ENCODE measurements around the gene ZBTB21.
A peak's percentile ranks its signal among the peaks of the same experiment; 100 is the strongest.

ZBTB21 gene

DNA sequence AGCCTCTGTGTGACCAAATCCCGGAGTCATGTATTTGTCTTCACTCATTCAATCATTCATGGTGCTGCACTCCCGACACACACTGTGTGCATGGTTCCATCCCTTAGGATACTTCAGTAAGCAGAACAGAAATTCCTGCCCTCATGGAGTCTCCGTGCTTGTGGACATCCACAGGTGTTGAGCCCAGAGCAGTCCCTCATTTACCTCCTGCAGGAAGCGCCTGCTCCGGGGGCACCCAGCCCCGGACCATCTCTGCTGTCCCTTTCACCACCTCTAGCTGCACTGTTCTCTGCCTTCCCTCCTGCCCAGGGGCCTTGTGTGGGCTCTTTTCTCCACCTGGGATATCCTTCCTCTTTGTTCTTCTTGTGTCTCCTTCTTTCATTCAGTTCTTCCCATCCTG is 9.5 kb upstream of the ZBTB21 start:
- peaks cover 4% of the 10 kb centered on the region for H3K9me3 Mint-ChIP-seq
- peaks cover 1% of the 10 kb centered on the region for H3K36me3 Mint-ChIP-seq
- no peaks in the 10 kb centered on the region for H3K4me1 Mint-ChIP-seq
- no peak for DNase-seq
- H3K27me3 Mint-ChIP-seq = peaks cover 27% of the 10 kb centered on the region
- H3K27ac Mint-ChIP-seq = no peak overlapping the region
- CTCF ChIA-PET = no interaction called here
- H3K4me3 Mint-ChIP-seq = no peak overlapping the region

GRCh38 chr21:42019101-42019605 is 9.0 kb upstream of the ZBTB21 start:
- H3K27ac Mint-ChIP-seq = no peak overlapping the region
- H3K9me3 Mint-ChIP-seq = peaks cover 7% of the 10 kb centered on the region
- H3K4me1 Mint-ChIP-seq = no peaks in the 10 kb centered on the region
- H3K4me3 Mint-ChIP-seq = no peak overlapping the region
- CTCF ChIA-PET = no interaction called here
- DNase-seq = no peak
- peaks cover 22% of the 10 kb centered on the region for H3K27me3 Mint-ChIP-seq
- peaks cover 2% of the 10 kb centered on the region for H3K36me3 Mint-ChIP-seq

GRCh38 chr21:42017022-42017421 is 6.9 kb upstream of the ZBTB21 start:
- DNase-seq = no peak
- peaks cover 28% of the 10 kb centered on the region for H3K27me3 Mint-ChIP-seq
- H3K27ac Mint-ChIP-seq = no peak overlapping the region
- H3K4me3 Mint-ChIP-seq = no peak overlapping the region
- CTCF ChIA-PET = no interaction called here
- peaks cover 7% of the 10 kb centered on the region for H3K9me3 Mint-ChIP-seq
- peaks cover 2% of the 10 kb centered on the region for H3K36me3 Mint-ChIP-seq
- peaks cover 7% of the 10 kb centered on the region for H3K4me1 Mint-ChIP-seq

DNA sequence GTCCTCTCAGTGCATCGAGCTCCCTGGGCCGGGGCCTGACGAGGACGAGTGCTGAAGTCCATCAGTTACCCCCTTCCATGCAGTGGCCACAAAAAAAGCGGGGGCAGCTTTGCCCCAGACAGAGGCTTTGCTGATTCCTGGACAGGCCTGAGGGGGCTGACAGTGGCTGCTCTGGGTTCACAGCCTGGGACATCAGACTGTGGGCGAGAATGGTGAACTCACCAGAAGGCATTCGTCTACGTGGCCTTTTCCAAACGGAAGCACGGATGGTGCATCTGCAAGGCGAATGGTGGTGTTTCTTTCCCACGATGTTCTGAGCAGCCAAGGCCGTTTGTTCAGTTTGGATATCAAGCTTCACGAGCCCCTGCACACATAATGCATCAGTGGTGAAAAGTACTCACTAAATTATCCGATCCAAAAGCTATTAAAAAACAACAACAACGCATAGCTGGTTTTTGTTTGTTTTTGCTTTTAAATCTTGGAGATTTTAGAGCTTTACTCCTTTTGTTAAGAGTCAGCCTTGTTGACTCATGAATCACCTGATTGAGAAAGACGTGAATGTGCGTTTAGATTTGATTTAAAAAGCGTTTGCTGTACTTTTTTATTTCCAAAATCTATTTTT is 6.3 kb upstream of the ZBTB21 start:
- CTCF ChIA-PET = no interaction called here
- Mint-ChIP-seq H3K4me1 (peaks cover 7% of the 10 kb centered on the region), H3K27me3 (peaks cover 28% of the 10 kb centered on the region), H3K9me3 (peaks cover 7% of the 10 kb centered on the region), H3K36me3 (peaks cover 2% of the 10 kb centered on the region), H3K27ac (no peak overlapping the region), H3K4me3 (no peak overlapping the region)
- DNase-seq = no peak

GRCh38 chr21:42013931-42014330 is 3.8 kb upstream of the ZBTB21 start:
- H3K27ac Mint-ChIP-seq = no peak overlapping the region
- no peak for DNase-seq
- peaks cover 2% of the 10 kb centered on the region for H3K36me3 Mint-ChIP-seq
- H3K27me3 Mint-ChIP-seq = peaks cover 20% of the 10 kb centered on the region
- peaks cover 11% of the 10 kb centered on the region for H3K4me1 Mint-ChIP-seq
- CTCF ChIA-PET = no interaction called here
- H3K9me3 Mint-ChIP-seq = peaks cover 7% of the 10 kb centered on the region
- H3K4me3 Mint-ChIP-seq = no peak overlapping the region

GRCh38 chr21:42013376-42013775 is 3.2 kb upstream of the ZBTB21 start:
- Mint-ChIP-seq H3K4me1 (peaks cover 16% of the 10 kb centered on the region), H3K36me3 (peaks cover 2% of the 10 kb centered on the region), H3K4me3 (no peak overlapping the region), H3K9me3 (peaks cover 7% of the 10 kb centered on the region), H3K27me3 (peaks cover 20% of the 10 kb centered on the region), H3K27ac (no peak overlapping the region)
- CTCF ChIA-PET = interaction anchor here (0.8 to 0.9 kb wide), 2 partner anchors 95 to 136 kb away, joined by 3 read pairs; no protein-coding TSS in a partner anchor
- DNase-seq = no peak

GRCh38 chr21:42012763-42013329 is 2.7 kb upstream of the ZBTB21 start:
- Mint-ChIP-seq H3K9me3 (peaks cover 7% of the 10 kb centered on the region), H3K27me3 (peaks cover 20% of the 10 kb centered on the region), H3K4me1 (peaks cover 19% of the 10 kb centered on the region), H3K27ac (no peak overlapping the region), H3K36me3 (peaks cover 4% of the 10 kb centered on the region), H3K4me3 (peak overlapping the region; percentile 77)
- CTCF ChIA-PET = interaction anchor here (0.8 to 0.9 kb wide), 2 partner anchors 95 to 135 kb away, joined by 3 read pairs; no protein-coding TSS in a partner anchor
- DNase-seq = no peak

DNA sequence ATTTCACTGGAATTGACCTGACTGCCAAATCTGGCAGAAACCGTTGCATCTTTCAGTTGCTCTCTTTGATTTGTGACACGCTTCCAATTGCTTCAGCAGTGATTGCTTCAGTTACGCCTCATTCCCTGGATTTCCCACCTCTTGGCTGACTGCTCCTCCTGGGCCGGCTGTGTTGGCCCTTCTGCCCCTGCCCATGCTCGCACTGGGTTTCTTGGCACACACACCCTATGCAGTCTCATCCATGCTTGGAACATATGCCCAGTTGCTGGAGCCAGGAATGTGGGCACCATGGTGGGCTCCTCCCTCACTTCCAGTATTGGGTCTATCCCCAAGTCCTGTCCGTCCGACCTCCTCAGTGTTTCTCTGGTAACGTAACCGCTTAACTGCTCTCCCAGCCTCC is 2.2 kb upstream of the ZBTB21 start:
- Mint-ChIP-seq H3K36me3 (peaks cover 9% of the 10 kb centered on the region), H3K27me3 (peaks cover 20% of the 10 kb centered on the region), H3K27ac (no peak overlapping the region), H3K4me1 (peaks cover 24% of the 10 kb centered on the region), H3K4me3 (peak overlapping the region; percentile 77), H3K9me3 (peaks cover 7% of the 10 kb centered on the region)
- CTCF ChIA-PET = interaction anchor here (1.5 kb wide), 1 partner anchor 96 kb away, joined by 6 read pairs; no protein-coding TSS in a partner anchor
- no peak for DNase-seq

- Mint-ChIP-seq H3K9me3 (peaks cover 7% of the 10 kb centered on the region), H3K27me3 (peaks cover 20% of the 10 kb centered on the region), H3K36me3 (peaks cover 19% of the 10 kb centered on the region), H3K4me1 (peaks cover 30% of the 10 kb centered on the region), H3K4me3 (peak overlapping the region; percentile 77), H3K27ac (peak overlapping the region; percentile 85)
- CTCF ChIA-PET = interaction anchor here (0.7 to 1.5 kb wide), 3 partner anchors 8 to 107 kb away, joined by 3 to 6 read pairs (median 4); no protein-coding TSS in a partner anchor
- peak; percentile 53 for DNase-seq
These were observed 641 bp upstream of the ZBTB21 start for GRCh38 chr21:42010507-42011495.

DNA sequence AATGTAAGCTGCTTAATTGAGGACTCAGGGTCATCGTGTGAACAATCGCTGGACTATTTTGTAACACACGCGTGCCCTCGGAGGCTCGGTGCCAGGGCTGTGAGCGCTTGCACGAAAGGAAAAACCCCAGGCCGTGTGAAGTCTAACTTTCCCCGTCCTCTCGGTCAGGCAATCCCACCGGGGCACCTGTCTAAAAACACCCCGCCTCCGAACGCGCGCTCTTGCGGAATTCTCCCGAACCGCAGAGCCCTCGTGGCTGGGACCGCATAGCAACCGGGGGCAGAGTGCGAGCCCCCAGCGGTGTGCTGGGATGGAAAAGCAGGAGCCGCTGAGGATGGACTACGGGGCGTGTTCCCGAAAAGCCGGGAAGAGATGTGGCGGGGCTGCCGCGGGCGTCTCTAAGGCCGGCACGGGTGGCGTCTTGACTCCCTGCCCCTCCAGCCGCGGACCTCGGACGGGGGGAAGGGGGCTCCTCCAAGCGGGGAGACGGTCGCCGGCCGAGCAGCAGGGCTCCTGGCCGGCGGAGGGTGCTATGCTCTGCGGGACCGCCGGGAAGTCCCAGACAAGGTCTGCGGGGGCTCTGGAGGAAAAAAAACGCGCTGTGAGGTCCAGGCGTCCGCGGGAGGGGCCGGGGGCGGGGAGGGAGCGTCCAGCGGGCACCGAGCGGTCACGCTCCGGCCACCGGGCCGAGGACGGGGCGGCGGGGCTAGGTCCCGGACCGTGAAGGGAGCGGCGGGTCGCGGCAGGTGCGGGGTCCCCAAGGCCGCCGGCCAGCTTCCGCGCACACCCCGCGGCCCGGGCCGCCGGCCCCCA is 936 bp downstream of the ZBTB21 start:
- CTCF ChIA-PET = interaction anchor here (1.3 kb wide), 1 partner anchor 108 kb away, joined by 3 read pairs; no protein-coding TSS in a partner anchor
- Mint-ChIP-seq H3K4me3 (peak overlapping the region; percentile 79), H3K36me3 (peaks cover 21% of the 10 kb centered on the region), H3K27ac (peak overlapping the region; percentile 88), H3K27me3 (peaks cover 20% of the 10 kb centered on the region), H3K4me1 (peaks cover 36% of the 10 kb centered on the region), H3K9me3 (no peaks in the 10 kb centered on the region)
- peak; percentile 57 for DNase-seq

GRCh38 chr21:42007356-42007940 is 2.7 kb downstream of the ZBTB21 start:
- no peaks in the 10 kb centered on the region for H3K9me3 Mint-ChIP-seq
- no peak for DNase-seq
- H3K4me1 Mint-ChIP-seq = peaks cover 46% of the 10 kb centered on the region
- peaks cover 25% of the 10 kb centered on the region for H3K36me3 Mint-ChIP-seq
- H3K27me3 Mint-ChIP-seq = peaks cover 17% of the 10 kb centered on the region
- no peak overlapping the region for H3K27ac Mint-ChIP-seq
- CTCF ChIA-PET = interaction anchor here (1.5 kb wide), 1 partner anchor 101 kb away, joined by 7 read pairs; no protein-coding TSS in a partner anchor
- H3K4me3 Mint-ChIP-seq = no peak overlapping the region

DNA sequence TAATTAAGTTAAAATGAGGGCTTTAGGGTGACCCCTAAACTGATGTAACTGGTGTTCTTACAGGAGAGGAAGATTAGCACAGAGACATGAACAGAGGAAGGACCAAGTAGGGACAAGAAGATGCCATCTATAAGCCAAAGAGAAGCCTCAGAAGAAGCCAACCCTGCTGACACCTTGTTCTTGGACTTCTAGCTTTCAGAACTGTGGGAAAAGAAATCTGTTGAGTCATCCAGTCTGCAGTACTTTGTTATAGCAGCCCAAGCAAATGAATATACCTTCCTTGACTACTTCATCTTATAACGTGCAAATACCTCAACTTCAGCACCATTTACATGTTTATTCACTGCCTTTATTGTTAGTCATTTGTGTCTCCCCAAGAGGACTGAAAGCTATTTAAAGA is 3.4 kb downstream of the ZBTB21 start:
- Mint-ChIP-seq H3K27me3 (peaks cover 10% of the 10 kb centered on the region), H3K4me3 (no peak overlapping the region), H3K27ac (no peak overlapping the region), H3K4me1 (peaks cover 49% of the 10 kb centered on the region), H3K9me3 (no peaks in the 10 kb centered on the region), H3K36me3 (peaks cover 29% of the 10 kb centered on the region)
- CTCF ChIA-PET = interaction anchor here (1.5 kb wide), 1 partner anchor 101 kb away, joined by 7 read pairs; no protein-coding TSS in a partner anchor
- no peak for DNase-seq

All from activated naive CD4-positive, alpha-beta T cell treated with anti-CD3 and anti-CD28 coated beads, Interleukin-2, amount 10 ng/mL, durations not matched to agents 7 days and 5 days (primary cell).